ENCODE data around the gene BICC1.

Gene BICC1

DNA sequence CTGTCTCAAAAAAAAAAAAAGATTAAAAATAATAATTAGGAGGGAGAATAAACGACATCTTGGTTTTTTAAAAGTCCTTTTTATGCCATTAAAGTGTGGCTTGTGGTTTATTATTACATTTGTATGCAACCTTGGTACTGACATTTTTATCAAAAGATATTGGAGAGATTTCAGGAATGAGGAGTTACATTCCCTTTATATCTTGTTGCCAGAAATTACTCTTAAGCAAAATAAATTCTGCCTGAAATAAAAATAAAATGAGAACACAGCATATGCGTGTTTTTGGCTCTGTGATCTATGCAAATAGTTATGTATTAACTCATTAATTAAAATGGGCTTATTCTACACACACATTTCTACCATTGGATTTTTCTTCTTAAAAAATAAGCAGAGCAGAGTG lies 202.4 kb downstream of the BICC1 start:
- DNase-seq = no peak

DNA sequence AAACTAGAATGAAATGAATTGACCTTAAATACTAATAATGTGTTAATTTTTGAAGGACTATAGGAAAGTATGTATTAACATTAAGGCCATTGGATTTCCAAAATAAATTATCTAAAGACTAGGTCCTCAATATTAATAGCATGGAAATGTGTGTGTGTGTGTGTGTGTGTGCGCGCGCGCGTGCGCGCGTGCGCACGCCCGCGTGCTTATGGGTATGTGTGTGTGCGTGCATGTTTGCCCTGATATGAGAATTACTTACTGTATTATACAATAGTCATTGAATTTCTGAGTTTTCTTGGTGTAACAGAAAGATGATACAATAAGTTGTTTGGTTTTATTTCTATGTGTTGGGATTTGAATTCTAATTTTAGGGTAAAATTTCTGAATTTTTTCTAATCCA lies 205.9 kb downstream of the BICC1 start:
- no peak for DNase-seq

DNA sequence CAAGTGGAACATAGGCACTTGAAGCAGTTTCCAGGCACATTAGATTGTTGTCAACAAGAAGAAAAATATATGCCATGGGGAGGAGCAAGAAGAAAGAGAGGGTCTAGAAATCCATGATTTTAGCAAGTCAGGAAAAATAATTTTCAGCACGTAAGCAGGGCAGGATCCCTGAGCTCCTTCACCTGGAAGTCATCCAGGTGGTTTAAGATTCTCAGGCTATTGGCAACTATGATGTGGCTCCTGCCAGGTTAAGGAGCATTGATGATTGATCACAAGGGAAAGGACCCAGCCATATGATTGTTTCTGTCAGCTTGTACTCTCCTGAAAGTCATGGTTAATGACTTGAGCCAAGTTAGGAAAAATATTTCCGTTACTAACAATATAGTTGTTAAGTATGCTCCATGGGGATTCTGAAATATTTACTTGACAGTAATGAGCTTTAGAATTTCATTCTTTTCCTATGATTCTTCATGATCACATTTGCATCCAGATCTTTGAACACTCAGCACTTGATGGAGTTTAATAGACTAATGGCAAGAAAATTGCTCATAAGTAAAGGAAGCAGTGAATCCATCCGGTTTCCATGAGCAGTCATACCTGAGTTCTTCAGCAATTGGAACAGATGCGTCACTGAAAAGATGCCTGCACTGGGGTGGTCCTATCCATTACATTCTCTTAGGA lies 209.1 kb downstream of the BICC1 start:
- no peak for DNase-seq

GRCh38 chr10:58723186-58723585 lies 210.5 kb downstream of the BICC1 start:
- no peak for DNase-seq

GRCh38 chr10:58723966-58724365 lies 211.3 kb downstream of the BICC1 start:
- no peak for DNase-seq

GRCh38 chr10:58724781-58725180 lies 212.1 kb downstream of the BICC1 start:
- no peak for DNase-seq

DNA sequence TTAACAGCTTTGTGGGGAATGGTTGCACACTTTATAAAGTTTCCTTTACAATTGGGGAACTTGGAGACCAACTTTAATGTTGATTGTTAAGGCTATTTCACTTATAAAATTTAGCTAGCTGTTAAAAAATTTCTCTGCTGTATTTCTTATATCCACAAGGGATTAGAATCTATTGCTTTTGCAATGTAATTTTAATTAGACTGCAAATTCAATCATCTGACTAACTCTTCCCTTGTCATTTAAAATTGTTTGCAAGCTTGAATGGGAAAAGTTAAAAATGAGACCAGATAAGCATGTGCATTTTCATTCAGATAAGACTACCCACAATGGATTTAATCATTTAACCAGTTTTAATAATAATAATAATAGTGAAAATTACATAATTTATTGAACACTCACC lies 213.2 kb downstream of the BICC1 start:
- DNase-seq = no peak

DNA sequence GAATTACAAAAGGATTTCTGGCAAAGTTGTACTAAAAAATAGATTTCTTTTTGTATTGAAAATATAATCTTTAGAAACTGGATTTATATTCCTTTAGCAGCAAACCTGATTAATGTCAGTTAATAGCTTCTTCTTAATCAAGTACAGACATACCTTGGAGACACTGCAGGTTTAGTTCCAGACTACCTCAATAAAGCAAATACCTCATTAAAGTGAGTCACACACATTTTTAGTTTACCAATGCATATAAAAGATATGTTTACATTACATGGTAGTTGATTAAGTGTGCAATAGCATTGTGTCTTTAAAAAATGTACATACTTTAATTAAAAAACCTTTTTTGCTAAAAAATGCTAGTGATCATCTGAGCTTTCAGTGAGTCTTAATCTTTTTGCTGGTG lies 215.0 kb downstream of the BICC1 start:
- DNase-seq = no peak

GRCh38 chr10:58731276-58731675 lies 218.6 kb downstream of the BICC1 start:
- DNase-seq = no peak

GRCh38 chr10:58733436-58733835 lies 220.8 kb downstream of the BICC1 start:
- DNase-seq = no peak

GRCh38 chr10:58734116-58734515 lies 221.4 kb downstream of the BICC1 start:
- DNase-seq = no peak

DNA sequence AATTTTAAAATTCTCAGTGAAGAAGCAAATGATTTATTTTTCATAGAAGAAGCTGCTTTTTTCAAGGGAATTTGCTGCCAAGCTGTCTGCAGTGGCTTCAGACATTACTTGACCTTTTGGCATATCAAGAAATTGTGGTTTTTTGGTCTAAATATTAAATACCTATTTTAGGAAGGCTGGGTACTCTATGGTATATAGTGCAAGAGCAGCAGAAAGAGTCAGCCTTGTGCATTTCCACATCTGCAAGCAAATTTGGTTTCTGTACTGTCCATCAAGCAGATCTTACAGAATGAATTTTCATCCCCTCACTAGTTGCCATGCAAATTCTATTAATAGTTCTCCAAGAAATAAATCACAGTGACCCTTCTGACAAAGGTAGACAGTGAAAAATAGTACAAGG lies 222.0 kb downstream of the BICC1 start:
- DNase-seq = no peak

DNA sequence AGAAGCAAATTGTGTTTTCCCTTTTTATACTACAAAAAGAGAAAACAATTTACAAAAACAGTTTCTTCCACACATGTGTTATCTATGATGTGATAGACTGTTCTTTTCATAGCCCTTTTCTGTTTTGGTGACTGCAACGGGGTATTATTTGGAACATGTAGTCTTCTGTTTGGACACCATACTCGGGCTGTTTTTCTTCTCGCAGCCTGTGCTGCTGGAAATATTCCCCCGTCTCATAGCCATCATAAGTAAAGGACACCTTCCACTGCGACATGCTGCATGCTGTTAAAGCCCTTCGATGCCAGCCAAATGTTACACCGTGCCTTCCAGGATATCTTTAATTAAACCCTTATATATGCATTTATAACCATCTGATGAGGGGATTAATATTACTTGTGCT lies 222.4 kb downstream of the BICC1 start:
- no peak for DNase-seq

- no peak for DNase-seq
Observed at GRCh38 chr10:58740620-58741369, 228.1 kb downstream of the BICC1 start.

- DNase-seq = no peak
Observed at GRCh38 chr10:58741673-58742072, 229.0 kb downstream of the BICC1 start.

DNA sequence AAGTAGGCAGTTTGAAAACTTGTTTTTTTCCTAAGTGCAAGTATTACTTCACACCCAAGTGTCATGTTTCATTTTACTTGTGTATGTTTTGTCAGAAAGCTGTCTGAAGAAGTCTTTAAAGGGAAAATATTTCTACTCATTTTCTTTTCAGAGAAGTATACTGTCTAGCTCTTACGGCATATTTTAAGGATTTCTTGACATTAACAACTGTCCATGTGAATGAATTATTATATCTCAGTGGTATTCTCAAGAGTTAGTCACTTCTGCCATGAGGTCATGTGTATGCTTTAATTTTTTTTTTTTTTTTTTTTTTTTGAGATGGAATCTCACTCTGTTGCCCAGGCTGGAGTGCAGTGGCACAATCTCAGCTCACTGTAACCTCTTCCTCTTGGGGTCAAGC lies 229.5 kb downstream of the BICC1 start:
- no peak for DNase-seq

DNA sequence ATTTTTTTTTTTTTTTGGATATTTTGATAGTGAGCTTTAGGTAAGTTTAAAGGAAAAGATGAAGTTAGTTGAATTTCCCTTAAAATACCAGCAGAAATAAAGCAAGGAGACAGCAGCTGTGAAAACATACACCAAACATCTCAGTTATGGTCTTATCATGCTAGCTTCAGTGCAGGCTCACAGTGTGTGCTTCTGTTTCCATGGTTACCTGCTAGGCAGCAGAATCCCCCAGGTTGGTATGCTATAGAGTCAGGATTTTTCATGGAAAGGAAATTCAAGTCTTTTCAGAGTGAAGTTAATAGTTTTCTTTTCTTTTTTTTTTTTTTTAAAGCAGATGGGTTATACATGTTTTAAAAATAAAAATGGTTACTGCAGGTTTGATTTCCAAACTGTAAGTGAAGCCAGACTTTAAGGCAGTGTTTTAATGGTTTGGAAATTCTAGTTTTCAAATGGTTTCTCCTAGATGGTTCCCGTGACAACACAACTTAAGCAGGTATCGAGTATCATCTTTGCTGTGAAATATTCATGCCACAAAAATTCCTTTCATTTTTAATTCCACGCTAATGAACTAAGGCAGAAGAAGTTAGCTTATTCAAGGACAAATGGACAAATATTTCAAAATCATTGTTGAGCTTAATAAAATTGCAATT lies 230.9 kb downstream of the BICC1 start:
- no peak for DNase-seq

GRCh38 chr10:58746474-58747185 lies 234.0 kb downstream of the BICC1 start:
- no peak for DNase-seq

GRCh38 chr10:58747687-58748086 lies 235.0 kb downstream of the BICC1 start:
- DNase-seq = no peak

DNA sequence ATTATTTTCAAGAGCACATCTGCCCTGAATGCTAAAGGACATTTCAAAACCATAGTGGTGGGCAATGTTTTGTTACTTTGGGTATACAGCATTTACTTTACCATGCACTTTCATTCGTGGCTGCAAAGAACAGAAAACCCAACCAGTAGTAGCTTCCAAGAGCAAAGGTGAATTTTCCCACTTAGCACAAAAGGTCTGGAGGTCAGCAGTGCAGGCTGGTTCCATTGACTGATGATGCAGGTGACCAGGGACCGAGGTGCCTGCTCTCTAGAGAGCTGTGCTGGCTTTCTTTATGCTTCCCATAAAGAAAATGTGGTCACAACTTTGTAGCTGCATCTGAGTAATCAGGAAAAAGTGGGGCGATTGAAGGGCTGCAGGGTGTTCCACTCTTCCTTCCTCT lies 240.0 kb downstream of the BICC1 start:
- DNase-seq = no peak

- no peak for DNase-seq
Observed at GRCh38 chr10:58753425-58753824, 240.8 kb downstream of the BICC1 start.

DNA sequence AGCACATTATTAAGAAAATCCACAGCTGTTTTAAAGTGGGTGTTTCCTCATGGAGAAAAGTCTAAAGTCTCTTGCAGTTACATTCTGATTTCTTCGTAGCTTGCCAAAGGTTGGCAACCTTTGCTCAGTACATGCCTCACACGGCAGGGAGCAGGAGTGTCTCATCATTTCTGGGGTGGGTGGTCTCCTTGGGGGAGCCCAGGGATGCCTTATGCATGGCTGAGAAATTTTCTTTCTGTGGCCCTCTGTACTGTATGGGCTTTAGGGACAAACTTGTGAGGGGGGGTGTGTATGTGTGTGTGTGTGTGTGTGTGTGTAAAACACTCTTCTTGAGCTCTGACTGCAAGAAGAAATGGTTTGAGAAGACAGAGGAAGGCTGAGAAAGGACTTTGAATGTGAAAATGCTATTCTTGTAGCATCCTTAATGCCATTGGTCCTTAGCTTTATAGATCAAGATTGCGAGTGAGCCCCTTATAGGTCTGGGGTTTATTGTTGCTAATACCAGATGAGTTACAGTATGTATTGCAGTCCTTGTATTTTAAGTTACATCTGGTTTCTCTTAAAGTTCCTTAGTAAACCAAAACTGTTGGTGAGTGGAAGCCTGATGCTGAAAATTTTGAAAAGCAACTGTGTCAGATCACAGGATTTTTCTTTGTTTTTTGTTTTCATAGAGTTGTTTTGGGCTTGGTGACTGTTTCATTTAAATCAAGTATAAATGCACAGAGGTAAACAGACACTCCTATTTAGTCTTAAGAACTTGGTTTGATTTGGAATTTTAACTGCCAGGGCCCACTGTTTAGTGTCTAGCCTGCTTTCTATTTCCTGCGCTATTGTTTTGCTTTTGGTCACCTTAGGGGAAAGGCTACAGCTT lies 242.0 kb downstream of the BICC1 start:
- no peak for DNase-seq

GRCh38 chr10:58755340-58755610 lies 242.6 kb downstream of the BICC1 start:
- DNase-seq = no peak
